HG02642 (cell line): ENCODE results near the gene RTN4.

Source experiments
- ATAC-seq: cut with Tn5 transposase; IDR thresholded peaks from one replicate; pipeline ENCODE4 v1.9.1; 2021; ENCODE audit warnings: mild to moderate bottlenecking; ENCODE audit not compliant: unreplicated experiment, poor library complexity

The RTN4 gene

GRCh38 chr2:54979321-54980044 is 70.8 kb downstream of the RTN4 start:
- ATAC-seq: no peak

DNA sequence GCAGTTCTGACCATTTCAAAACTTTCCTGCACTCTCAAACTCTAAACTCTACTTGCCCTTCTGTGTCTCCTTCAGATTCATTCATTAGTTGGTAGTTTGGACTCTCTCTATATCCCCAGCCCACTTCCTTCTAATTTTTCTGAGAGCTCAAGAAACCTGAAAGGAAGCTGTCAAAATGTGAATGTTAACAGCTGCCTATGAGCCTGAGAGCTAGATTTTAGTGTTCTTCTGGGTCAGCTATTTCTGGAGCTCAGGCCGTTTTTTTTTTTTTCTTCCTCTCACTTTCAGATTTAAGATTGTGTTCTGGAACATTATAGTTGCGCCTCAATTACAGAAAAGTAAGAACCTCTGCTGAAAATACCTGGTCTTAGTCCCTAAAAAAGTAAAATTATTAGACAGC is 73.1 kb downstream of the RTN4 start:
- peak; percentile 96 for ATAC-seq

DNA sequence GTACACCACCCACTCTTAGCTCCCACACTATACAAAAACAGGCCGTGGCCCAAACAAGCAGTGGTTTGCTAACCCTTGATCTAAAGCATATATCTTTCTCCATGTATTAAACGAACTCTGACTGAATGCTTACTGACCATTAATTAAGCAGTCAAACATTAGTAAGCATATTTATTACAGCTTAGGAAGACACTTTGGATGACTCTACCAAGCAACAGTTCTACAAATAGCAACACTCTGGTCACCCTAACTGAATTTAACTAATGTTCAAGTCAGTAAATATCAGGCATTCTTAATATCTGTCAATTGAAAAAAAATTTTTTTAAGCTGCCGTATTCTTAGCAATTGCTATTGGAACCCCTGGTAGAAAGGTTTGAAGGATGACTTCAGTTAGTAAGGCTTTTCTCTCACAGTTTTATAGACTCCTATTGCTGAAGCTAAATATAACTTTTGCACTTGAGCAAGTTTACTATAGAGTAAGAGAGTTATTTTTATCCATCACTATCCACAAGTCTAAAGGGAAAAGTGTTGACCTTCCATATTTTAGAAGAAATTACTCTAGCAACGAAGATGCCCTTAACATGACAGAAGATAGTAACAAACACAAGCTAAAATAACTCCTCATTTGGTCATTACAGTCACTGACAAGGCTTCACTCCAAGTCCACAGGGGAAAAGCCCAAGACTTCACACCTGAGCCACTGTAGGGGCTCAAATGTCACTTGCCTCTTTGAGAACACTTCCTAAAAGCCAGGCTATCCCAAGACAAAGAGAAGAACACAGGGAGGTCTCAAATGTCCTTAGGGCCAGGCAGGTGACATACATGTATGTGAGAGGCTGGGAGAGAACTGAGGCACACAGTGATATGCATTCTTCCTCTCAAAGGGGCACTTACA is 74.4 kb downstream of the RTN4 start:
- no peak for ATAC-seq

GRCh38 chr2:54975175-54975574 is 75.1 kb downstream of the RTN4 start:
- ATAC-seq: no peak

- no peak for ATAC-seq
These were observed 80.3 kb downstream of the RTN4 start for GRCh38 chr2:54969940-54970338.

DNA sequence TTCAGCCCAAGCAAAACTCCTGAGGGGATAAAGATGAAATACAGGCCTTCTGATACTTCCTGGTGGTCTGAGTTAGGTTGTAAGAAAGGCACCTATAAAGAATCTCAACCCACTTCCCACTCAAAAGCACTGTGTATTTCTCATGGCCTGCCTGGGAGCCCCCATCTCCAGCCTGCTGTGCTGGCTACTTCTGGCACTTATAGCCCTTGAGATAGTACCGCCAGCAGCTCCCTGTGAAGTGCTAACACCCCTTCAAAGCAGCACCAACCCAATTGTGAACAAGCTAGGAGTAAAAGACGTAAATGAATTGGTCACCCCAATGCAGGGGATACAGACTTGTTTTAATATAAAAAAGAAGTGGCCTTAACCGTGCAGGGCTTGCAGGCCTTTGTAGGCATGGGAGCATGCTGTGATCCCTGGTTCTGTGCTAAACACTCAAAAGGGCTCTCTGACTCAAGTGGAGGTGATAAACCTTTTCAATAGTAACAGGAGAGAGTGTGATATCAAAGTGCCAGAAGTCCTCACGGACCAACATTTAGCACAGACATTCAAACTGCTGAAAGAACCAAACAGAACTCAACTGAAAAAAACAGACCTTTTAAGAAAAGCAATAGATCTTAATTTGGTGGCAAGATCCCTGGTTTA is 80.8 kb downstream of the RTN4 start:
- ATAC-seq: no peak

- no peak for ATAC-seq
These were observed 81.6 kb downstream of the RTN4 start for GRCh38 chr2:54968561-54969218.

GRCh38 chr2:54967759-54968365 is 82.4 kb downstream of the RTN4 start:
- no peak for ATAC-seq

GRCh38 chr2:54967269-54967668 is 83.0 kb downstream of the RTN4 start:
- no peak for ATAC-seq

GRCh38 chr2:54966837-54967236 is 83.4 kb downstream of the RTN4 start:
- ATAC-seq: no peak

- no peak for ATAC-seq
These were observed 84.0 kb downstream of the RTN4 start for GRCh38 chr2:54966165-54966832.

DNA sequence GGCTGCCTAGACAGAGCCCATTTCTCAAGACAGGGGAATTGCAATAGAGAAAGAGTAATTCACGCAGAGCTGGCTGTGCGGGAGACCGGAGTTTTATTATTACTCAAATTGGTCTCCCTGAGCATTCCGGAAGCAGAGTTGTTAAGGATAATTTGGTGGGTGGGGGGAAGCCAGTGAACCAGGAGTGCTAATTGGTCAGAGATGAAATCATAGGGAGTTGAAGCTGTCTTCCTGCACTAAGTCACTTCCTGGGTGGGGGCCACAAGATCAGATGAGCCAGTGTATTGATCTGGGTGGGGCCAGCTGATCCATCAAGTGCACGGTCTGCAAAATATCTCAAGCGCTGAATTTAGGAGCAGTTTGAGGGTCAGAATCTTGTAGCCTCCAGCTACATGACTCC is 84.8 kb downstream of the RTN4 start:
- ATAC-seq: no peak

DNA sequence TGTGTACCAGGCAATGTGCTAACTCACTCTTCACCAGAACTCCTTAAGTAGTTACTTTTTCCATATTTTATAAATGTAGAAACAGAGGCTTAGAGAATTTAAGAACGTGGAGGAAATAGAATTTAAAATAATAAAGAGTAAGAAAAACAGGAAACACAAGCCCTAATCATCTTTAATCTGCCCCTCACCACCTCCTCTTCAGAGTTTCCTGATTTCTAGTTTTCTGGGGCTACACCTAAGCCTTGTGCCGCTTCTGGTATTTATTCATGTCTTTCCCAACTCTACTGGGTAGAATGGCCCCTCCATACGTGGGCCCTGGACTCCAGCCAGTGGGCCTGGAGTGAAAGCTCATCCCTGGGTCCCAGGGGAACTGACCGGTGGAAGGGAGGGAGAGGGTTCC is 85.4 kb downstream of the RTN4 start:
- no peak for ATAC-seq

DNA sequence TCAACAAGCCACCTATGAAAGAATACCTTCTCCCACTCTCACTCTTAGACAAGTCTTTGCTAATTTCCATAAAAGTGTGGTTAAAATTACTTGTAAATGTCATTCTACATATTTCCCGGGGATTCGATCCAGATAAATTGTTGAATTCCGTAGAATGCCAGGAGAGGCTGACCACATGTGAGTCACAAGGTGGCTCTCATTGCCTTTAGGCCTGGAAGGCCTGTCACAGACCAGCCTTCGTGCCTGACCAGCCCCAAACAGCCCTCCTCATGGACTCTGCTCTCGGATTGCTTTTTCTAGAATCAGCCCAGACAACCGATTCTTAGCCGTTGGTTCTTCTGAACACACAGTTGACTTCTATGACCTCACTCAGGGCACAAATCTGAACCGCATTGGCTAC is 86.0 kb downstream of the RTN4 start:
- no peak for ATAC-seq

DNA sequence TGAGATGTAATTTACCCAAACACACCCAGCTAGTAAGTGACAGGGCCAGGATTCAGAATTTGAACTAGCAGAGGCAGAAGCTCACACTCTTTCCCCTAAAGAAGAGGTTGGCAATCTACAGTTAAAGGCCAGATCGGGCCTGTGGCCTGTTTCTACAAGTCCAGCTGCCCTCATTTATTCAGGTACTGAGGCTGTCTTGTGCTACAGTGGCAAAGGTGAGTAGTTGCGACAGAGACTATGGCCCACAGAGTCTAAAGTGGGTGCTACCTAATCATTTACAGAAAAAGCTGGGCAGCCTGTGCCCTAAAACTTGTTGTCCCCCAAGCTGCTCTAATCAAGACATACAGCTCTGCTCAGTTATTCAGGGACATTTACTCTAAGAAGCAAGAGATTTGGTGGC is 86.8 kb downstream of the RTN4 start:
- ATAC-seq: no peak

- ATAC-seq: no peak
These were observed 87.3 kb downstream of the RTN4 start for GRCh38 chr2:54962935-54963440.

DNA sequence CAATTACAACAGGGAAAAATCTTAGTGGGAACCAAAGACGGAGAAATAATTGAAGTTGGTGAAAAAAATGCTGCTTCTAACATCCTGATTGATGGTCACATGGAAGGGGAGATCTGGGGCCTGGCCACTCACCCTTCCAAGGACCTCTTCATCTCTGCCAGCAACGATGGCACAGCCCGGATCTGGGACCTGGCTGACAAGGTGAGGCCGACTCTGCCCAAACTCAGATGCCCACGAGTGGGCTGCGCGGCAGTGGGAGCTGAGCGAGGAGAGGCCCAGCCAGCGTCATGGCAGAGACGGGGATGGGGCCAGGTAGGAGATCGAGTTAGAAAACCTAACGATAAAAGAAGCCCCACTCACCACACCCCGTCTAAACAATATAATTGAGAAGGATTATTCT is 87.7 kb downstream of the RTN4 start:
- ATAC-seq: no peak

GRCh38 chr2:54960164-54960563 is 90.1 kb downstream of the RTN4 start:
- ATAC-seq: no peak

- ATAC-seq: no peak
These were observed 91.4 kb downstream of the RTN4 start for GRCh38 chr2:54958717-54959371.
